Astrocyte (in vitro differentiated cells and primary cell): ENCODE results near the gene SAMM50. TPM values are rescaled to one million over a fixed set of nuclear protein-coding genes. Genes with fewer than 3 reads are reported as not detected.
"Not testable (repeated sequence)": the region's sequence is repeated elsewhere in the genome, so short reads cannot be mapped to it uniquely, and the experiment has no call there.

Experiments used
- DNase-seq: peaks from one replicate; pipeline ENCODE4 v3.0.0-alpha.2; 2010; ENCODE audit warnings: low read depth
- FAIRE-seq: peaks from 2 replicates; lab custom pipeline; 2011; peaks lifted over from hg19 to GRCh38; lab: Jason Lieb, UNC
- H2AFZ ChIP-seq: 2 replicates; pipeline ENCODE4 v1.6.0; 2012; ENCODE audit warnings: low read depth, low read length, inconsistent platforms
- H3K27ac ChIP-seq: 2 replicates; pipeline ENCODE4 v1.5.1; 2011; ENCODE audit warnings: low read depth, low read length, inconsistent platforms
- H3K27me3 ChIP-seq: 2 replicates; pipeline ENCODE4 v1.6.0; 2011; ENCODE audit warnings: low read length, inconsistent platforms; ENCODE audit not compliant: insufficient read depth
- H3K36me3 ChIP-seq: 2 replicates; pipeline ENCODE4 v1.5.1; 2011; ENCODE audit warnings: low read length, inconsistent platforms; ENCODE audit not compliant: insufficient read depth
- H3K4me1 ChIP-seq: 2 replicates; pipeline ENCODE4 v1.5.1; 2011; ENCODE audit warnings: low read length, inconsistent platforms; ENCODE audit not compliant: insufficient read depth
- H3K4me2 ChIP-seq: 2 replicates; pipeline ENCODE4 v1.6.0; 2012; ENCODE audit warnings: low read length, inconsistent platforms
- H3K4me3 ChIP-seq: 2 replicates; pipeline ENCODE4 v1.5.1; 2011; ENCODE audit warnings: low read depth, mild to moderate bottlenecking, low read length, inconsistent platforms; ENCODE audit not compliant: insufficient read depth
- H3K79me2 ChIP-seq: 2 replicates; pipeline ENCODE4 v1.6.0; 2012; ENCODE audit warnings: mild to moderate bottlenecking, low read length, inconsistent platforms; ENCODE audit not compliant: insufficient read depth
- H3K9ac ChIP-seq: 2 replicates; pipeline ENCODE4 v1.6.0; 2012; ENCODE audit warnings: mild to moderate bottlenecking, low read length, inconsistent platforms
- H3K9me3 ChIP-seq: 2 replicates; pipeline ENCODE4 v1.5.1; 2012; ENCODE audit warnings: low read depth, mild to moderate bottlenecking, low read length, inconsistent platforms; ENCODE audit not compliant: insufficient read depth
- H4K20me1 ChIP-seq: 2 replicates; pipeline ENCODE4 v1.6.0; 2012; ENCODE audit warnings: low read length, inconsistent platforms; ENCODE audit not compliant: insufficient read depth
- H3K27ac Mint-ChIP-seq: one replicate; pipeline ENCODE4 v1.8.0; 2021; ENCODE audit warnings: mild to moderate bottlenecking, mixed read lengths; ENCODE audit not compliant: unreplicated experiment
- H3K27me3 Mint-ChIP-seq: one replicate; pipeline ENCODE4 v1.8.0; 2021; ENCODE audit warnings: low read depth, mixed read lengths; ENCODE audit not compliant: unreplicated experiment
- H3K36me3 Mint-ChIP-seq: one replicate; pipeline ENCODE4 v1.8.0; 2021; ENCODE audit warnings: low read depth, mixed read lengths; ENCODE audit not compliant: unreplicated experiment
- H3K4me1 Mint-ChIP-seq: one replicate; pipeline ENCODE4 v1.8.0; 2021; ENCODE audit warnings: low read depth, mixed read lengths; ENCODE audit not compliant: unreplicated experiment
- H3K4me3 Mint-ChIP-seq: one replicate; pipeline ENCODE4 v1.8.0; 2021; ENCODE audit warnings: mild to moderate bottlenecking, moderate library complexity, mixed read lengths; ENCODE audit not compliant: unreplicated experiment
- H3K9me3 Mint-ChIP-seq: one replicate; pipeline ENCODE4 v1.8.0; 2021; ENCODE audit warnings: mild to moderate bottlenecking, mixed read lengths; ENCODE audit not compliant: unreplicated experiment
- CTCF ChIP-seq: IDR thresholded peaks from 2 replicates; pipeline ENCODE4 v1.5.1; 2011; ENCODE audit warnings: low read depth, mild to moderate bottlenecking, inconsistent platforms, low read length, moderate library complexity; ENCODE audit not compliant: insufficient read depth
- EZH2 ChIP-seq: IDR thresholded peaks from 2 replicates; pipeline ENCODE4 v1.6.1; 2012; ENCODE audit warnings: mild to moderate bottlenecking, low read length, inconsistent platforms; ENCODE audit not compliant: insufficient read depth
- total RNA-seq: library from RNA; stranded (reverse); gene quantifications from 2 replicates; pipeline ENCODE4 v1.2.1, GENCODE V29; 2021

SAMM50 gene
- total RNA-seq, 1 donor from 2014 or later: 63.4 TPM

DNA sequence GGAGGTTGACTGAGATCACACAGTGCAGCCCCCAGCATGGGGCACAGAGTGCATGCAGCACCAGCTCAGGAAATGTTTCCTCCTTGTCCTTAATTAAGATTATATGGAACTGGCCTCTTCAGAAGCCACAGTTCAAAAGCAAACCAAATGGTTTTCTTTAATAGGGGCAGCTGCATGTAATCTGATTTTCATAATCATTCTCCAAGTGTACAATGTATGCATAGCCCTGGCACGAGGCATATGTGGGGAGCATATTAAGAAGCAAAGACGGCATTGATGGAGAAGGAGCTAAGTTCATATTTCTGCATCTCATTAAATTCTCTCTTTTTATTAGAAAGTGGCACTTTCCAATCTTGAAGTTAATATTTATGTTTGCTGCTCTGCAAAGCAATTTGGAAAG is 59.0 kb downstream of the SAMM50 start:
- H3K4me3 Mint-ChIP-seq: no peak overlapping the region
- H3K4me1 ChIP-seq: no peaks in the 10 kb centered on the region

GRCh38 chr22:44016586-44016985 is 61.3 kb downstream of the SAMM50 start:
- not testable (repeated sequence) for H3K36me3 ChIP-seq, H3K27me3 ChIP-seq, H3K4me1 Mint-ChIP-seq, FAIRE-seq, H3K4me3 Mint-ChIP-seq, H3K9me3 Mint-ChIP-seq, H3K79me2 ChIP-seq, H3K9ac ChIP-seq, DNase-seq, H3K36me3 Mint-ChIP-seq, H3K27ac ChIP-seq, H3K4me2 ChIP-seq, H4K20me1 ChIP-seq, H3K4me3 ChIP-seq, H3K27me3 Mint-ChIP-seq, H3K9me3 ChIP-seq, H2AFZ ChIP-seq, H3K27ac Mint-ChIP-seq
- peaks cover 13% of the 10 kb centered on the region for H3K4me1 ChIP-seq

More for the DNA sequence above, 59.0 kb downstream of the SAMM50 start:
- H3K27ac Mint-ChIP-seq: no peak overlapping the region
- Histone ChIP-seq H3K4me2 (no peak overlapping the region), H3K79me2 (no peaks in the 10 kb centered on the region), H3K9me3 (no peaks in the 10 kb centered on the region), H3K36me3 (no peaks in the 10 kb centered on the region), H2AFZ (no peak overlapping the region), H3K27ac (no peak overlapping the region), H3K4me3 (no peak overlapping the region), H3K27me3 (no peaks in the 10 kb centered on the region), H4K20me1 (no peaks in the 10 kb centered on the region), H3K9ac (no peak overlapping the region)
- no peaks in the 10 kb centered on the region for H3K36me3 Mint-ChIP-seq
- FAIRE-seq (no peak), DNase-seq (no peak)
- no peaks in the 10 kb centered on the region for H3K4me1 Mint-ChIP-seq
- TF ChIP-seq EZH2 (no peak), CTCF (no peak)
- H3K9me3 Mint-ChIP-seq: no peaks in the 10 kb centered on the region
- no peaks in the 10 kb centered on the region for H3K27me3 Mint-ChIP-seq

- Histone ChIP-seq H3K4me2 (no peak overlapping the region), H3K4me1 (peaks cover 23% of the 10 kb centered on the region), H3K79me2 (peaks cover 9% of the 10 kb centered on the region), H2AFZ (no peak overlapping the region), H3K36me3 (no peaks in the 10 kb centered on the region), H3K9ac (no peak overlapping the region), H3K4me3 (no peak overlapping the region), H3K27ac (no peak overlapping the region), H3K27me3 (no peaks in the 10 kb centered on the region), H3K9me3 (no peaks in the 10 kb centered on the region), H4K20me1 (no peaks in the 10 kb centered on the region)
- Mint-ChIP-seq H3K27me3 (no peaks in the 10 kb centered on the region), H3K4me1 (peaks cover 9% of the 10 kb centered on the region), H3K9me3 (no peaks in the 10 kb centered on the region), H3K27ac (no peak overlapping the region), H3K36me3 (no peaks in the 10 kb centered on the region), H3K4me3 (no peak overlapping the region)
- FAIRE-seq: no peak
- TF ChIP-seq CTCF: no peak
- no peak for TF ChIP-seq EZH2
- no peak for DNase-seq
Observed at GRCh38 chr22:44018594-44018993, 63.4 kb downstream of the SAMM50 start.
